GM18505 (cell line): Measurements from ENCODE around the gene CTDSPL.
"Not testable (repeated sequence)": the region's sequence is repeated elsewhere in the genome, so short reads cannot be mapped to it uniquely, and the experiment has no call there.

Experiments
- ATAC-seq: cut with Tn5 transposase; IDR thresholded peaks from one replicate; pipeline ENCODE4 v1.9.1; 2021; ENCODE audit not compliant: unreplicated experiment
- POLR2A ChIP-seq: IDR thresholded peaks from 4 replicates; pipeline ENCODE4 v1.6.1; 2011; ENCODE audit warnings: borderline replicate concordance; ENCODE audit not compliant: insufficient read depth, insufficient read length; ENCODE audit errors: extremely low read depth

CTDSPL gene

DNA sequence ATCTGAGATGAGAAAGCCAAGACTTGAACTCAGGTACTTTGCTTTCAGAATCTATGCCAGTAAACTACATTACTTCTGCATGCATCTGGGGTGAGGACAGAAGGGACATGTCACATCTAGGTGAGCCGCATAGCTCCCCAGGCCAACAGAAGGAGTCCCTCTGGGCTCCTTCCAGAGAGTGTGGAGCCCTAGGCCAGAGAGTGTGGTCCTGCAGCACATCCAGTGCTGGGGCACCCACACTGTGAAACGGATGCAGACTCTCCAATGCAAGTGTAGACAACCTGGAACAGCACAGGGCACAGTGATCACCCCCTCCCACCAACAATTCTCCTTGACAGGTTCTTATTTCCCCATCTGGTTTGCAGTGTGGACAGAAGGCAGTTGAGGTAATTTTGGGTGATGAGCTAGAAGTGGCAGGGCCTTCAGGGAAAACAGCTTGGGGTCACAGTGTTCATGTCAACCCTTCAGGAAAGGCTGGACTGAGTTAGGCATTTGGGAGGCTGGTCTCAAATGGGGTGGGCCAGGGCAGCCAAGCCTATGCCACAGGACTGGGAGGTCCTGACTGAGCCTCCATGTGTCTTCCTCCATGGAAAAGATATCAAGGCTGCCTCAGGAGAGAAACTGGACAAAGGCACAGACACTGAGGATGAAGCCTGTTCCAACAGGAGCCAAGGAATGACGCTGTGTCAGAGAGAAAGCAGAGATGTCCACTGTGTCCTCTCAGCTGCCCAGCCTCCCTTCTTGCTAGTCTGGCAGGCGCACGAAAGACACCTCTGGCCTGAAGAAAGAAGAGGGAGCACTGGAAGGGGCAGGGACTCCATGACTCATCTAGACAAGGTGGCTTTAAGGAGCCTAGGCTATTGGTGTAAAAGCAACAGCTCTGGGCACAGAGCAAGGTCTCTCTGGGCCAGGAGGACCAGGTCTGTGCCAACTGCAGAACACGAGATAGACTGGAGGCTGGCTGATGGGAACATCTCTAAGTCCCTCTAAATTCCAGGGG, 166.1 kb downstream of the CTDSPL start:
- ATAC-seq = no peak
- no peak for TF ChIP-seq POLR2A

DNA sequence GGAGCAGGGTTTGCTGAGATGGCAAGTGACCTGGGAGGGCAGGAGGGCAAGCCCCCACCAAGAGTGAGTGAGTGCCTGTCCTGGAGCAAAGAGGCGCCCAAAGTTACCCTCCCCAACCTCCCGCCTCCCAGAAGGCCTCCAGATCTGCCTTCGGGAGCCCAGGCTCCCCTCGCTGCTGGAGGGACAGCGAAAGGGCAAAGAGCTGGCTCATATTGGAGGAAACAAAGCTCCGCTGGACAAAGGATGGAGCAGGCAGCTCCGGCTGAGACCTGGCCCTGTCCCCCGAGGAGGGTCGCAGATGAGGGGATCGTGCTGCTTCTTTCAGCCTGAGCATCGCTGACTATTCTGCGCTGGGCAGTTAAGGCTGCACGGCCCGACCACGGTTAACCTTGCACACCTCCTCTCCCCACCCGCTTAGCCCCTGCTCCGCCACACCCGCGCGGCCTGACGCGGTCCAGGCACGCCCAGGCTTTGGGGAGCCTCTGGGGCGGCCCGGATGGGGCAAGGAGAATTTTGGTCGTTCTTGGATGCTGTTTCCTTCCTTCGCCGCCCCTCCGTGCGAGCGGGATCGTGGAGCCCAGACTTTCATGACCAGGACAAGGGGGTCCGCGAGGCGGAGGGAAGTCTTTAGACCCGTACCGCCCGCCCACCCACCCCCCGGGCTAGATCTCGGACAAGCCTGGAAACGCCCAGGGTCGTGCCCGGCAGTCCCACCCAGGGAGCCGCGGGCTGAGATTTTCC, 167.1 kb downstream of the CTDSPL start:
- no peak for ATAC-seq
- no peak for TF ChIP-seq POLR2A

DNA sequence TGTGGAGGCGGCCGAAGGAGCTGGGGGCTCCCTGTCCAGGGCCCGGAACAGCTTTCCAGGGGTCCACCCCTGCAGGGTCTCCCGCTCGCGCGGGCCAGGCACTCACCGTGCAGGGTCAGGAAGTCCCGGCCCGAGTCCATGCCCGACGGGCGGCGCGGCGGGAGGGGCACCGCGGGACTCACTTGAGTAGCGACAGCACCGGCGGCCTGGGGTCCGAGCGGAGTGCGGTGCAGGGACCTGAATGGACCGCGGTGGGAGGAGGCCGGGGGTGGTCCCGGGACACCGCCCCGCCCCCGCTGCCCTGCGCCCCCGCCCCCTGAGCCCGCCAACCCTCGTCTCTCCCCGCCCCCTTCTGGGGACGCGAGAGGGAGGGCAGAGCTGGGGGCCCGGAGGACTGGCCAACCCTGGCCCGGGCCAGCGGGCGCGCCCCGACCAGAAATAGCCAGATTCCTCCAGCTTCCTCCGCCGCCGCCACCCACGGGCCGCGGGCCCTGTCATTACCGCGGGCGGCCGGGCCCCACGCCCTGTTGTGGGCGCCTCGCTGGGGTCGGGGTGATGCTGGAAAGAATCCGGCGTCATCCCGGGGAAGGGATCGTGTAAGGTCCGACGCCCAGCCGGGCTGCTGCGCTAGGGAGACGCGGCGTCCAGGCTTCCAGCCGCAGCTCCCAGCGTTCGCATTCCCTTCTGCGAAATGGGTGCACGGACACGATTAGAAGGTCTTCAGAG, 167.9 kb downstream of the CTDSPL start, which contains the start of gene PLCD1:
PLCD1 (minus strand) TSS at position 243 of the 726 bp plus-strand sequence; CDS start at position 140, 103 bp downstream.
- TF ChIP-seq POLR2A = no peak
- no peak for ATAC-seq

DNA sequence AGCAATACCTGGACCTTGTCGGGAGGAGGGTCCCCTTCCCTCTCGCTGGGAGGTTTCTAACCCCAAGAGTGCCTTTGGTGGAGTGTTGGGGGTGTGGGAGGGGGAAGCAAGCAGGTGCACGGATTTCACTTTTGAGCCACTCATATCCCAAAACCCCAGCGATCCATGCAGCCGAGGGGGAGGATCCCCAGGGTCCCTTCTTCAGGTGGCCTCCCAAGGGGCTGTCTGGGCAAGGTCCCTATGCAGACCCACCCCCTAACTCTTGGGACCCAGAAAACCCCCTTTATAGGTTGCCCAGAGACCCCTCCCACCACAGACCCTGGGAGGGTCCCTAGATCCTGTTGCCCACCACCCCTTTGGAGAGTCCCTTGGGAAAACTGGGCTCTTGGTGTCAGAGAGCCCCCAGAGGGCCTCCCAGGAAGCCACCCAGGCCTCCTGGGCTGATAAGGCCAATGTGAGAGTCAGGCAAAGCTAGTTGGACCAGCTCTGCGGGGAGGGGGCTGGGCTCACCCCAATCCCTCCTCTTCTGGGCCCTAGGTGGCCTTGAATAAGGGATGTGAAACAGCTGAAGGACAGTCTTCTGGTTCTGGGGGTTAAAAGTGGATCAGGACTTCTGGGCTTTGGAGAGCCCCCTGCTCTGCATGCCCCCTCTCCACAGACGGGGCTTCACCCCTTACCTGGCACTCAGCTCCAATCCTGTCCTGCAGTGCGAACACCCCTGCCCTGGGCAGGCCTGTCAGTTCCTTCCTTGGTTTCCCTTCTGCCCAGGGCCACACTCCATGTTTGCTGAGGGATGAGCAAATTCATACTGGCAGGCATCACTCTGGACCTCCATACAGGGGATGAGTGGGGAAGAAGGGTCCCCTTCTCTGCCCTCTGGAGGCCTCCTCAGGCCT, 168.7 kb downstream of the CTDSPL start:
- no peak for TF ChIP-seq POLR2A
- ATAC-seq = no peak

DNA sequence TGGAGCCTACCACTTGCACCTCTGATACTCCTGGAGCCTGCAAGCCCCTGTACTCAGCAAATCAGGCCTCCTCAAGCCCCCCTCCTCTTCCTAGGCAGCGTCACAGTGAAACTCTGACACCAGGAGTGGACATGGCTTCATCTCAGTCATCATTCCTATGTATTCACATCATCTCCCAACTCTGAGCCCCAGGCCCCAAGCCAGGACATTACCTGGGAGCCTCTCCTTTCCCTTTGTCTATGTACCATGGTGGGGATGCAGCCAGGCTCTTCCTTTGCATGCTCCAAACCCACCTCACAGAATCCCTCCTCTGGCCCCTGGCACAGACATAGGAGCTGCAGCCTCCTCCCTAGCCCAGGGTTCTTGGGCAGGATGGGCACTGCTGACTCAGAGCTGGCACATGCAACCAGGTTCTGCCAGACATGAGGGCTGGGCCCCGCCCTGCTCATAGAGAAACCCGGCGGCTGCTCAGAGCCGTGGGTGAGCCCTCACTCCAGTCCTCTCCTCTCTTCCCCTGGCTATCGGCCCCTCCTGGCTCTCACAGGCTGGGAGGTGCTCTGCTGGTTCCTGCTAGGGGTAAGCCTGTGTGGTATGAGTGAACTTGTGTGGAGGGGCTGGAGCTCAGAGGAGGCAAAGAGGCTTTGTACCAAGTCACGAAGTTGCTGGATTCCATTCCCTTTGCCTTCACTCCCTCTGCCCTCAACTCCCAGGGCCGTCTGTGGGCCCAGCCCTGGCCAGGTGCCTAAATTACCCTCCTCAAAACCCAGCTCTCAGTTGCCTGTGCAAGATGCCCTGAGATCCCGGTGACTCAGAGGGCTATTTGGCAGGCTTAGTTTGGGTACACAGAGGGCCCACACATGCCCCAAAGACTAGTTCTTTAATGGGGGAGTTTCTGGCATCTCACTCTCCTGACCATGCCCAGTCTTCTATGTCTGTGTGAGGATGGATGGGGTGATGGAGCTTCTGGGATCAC, 169.6 kb downstream of the CTDSPL start:
- no peak for ATAC-seq
- TF ChIP-seq POLR2A = no peak

DNA sequence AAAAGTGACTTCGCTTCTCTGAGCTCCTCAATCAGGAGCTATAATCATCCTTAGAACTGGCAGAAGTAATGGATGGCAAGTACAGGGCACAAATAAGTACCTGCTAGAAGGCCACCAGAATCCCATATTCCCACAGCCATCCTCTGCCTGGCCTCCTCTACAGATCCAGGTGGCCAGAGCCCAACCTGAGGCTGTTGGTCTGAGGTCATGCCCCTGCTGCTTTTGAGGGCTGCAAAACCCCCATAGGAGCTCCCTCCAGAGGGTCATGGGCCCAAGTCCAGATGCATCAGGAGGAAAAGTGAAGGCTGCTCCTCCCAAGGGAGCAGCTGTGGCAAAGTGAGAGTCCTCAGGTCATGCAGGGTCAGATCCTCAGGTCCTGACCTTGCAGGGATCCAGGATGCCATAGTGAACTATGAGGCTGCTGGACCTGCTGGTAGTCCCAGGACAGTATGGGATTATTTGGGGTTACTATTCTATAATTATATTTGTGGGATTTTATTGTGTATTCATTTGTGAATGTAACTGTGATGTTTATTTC, 170.7 kb downstream of the CTDSPL start:
- TF ChIP-seq POLR2A = no peak

DNA sequence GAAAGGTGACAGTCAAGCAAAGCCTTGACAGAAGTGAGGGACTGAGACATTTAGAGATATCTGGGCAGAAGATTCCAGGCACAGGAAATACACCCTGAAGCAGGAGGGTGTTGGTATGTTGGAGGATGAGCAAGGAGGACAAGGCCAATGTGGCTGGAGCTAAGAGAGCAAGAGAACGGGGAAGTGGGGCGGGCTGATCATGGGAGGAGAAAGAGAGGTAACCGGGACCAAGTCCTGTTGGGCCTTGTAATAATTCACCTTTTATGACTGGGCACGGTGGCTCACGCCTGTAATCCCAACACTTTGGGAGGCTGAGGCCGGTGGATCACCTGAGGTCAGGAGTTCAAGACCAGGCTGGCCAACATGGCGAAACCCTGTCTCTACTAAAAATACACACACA, 171.9 kb downstream of the CTDSPL start:
- ATAC-seq = not testable (repeated sequence)

More for the DNA sequence above, 170.7 kb downstream of the CTDSPL start:
- ATAC-seq = no peak
